ENCODE measurements around the gene SCAMP5. TPM values are rescaled to one million over a fixed set of nuclear protein-coding genes. Genes with fewer than 3 reads are reported as not detected.

Gene SCAMP5
- total RNA-seq, 1 experiment from 2014 or later, result 70.1 TPM

GRCh38 chr15:75034615-75035014 lies 39.3 kb downstream of the SCAMP5 start (continued):
- TF ChIP-seq FOXP4 (CRISPR knock-in tag; IDR thresholded peaks at IDR 0.05), result no peak
- TF ChIP-seq STAT6 (CRISPR knock-in tag; conservative IDR thresholded peaks at IDR 0.05; ENCODE audit: low read depth), result no peak
- TF ChIP-seq ESRRA (CRISPR knock-in tag; IDR thresholded peaks at IDR 0.05; ENCODE audit: borderline replicate concordance), result no peak
- no peak for TF ChIP-seq FOXP1 (CRISPR knock-in tag; IDR thresholded peaks at IDR 0.05; ENCODE audit: borderline replicate concordance)
- TF ChIP-seq, protein P1, sequence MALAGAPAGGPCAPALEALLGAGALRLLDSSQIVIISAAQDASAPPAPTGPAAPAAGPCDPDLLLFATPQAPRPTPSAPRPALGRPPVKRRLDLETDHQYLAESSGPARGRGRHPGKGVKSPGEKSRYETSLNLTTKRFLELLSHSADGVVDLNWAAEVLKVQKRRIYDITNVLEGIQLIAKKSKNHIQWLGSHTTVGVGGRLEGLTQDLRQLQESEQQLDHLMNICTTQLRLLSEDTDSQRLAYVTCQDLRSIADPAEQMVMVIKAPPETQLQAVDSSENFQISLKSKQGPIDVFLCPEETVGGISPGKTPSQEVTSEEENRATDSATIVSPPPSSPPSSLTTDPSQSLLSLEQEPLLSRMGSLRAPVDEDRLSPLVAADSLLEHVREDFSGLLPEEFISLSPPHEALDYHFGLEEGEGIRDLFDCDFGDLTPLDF (CRISPR knock-in tag; IDR thresholded peaks at IDR 0.05), result no peak
- TF ChIP-seq ZNF423 (CRISPR knock-in tag; IDR thresholded peaks at IDR 0.05), result no peak

DNA sequence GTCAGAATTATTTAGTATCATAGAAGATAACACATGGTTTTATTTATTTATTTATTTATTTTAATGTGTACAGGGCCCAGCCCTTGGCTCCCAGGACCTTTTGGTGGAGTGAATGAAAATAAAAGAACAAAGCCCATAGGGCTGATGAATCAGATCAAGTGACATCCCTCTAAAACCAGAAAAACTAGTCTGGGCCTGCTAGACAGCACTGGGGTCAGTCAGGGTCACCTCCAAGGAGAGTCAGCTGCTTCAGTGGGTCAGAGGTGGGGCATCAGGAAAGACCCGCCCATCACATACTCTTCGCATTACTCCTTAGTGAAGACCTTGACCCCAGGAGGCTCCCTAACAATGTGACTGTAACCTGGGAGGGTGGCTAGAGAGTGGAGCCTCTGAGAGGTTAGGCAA lies 40.9 kb downstream of the SCAMP5 start:
- peak; percentile 76 for DNase-seq (ENCODE audit: low spot score)
- no peaks in the 10 kb centered on the region for H3K9me3 Mint-ChIP-seq
- H3K36me3 Mint-ChIP-seq, result peaks cover 13% of the 10 kb centered on the region
- CTCF ChIA-PET, result interaction anchor here (0.7 to 2.9 kb wide), 7 partner anchors 9 to 272 kb away, joined by 3 to 11 read pairs (median 4); partner anchors contain the start of gene C15orf39
- H3K27me3 Mint-ChIP-seq (ENCODE audit: low read depth), result no peaks in the 10 kb centered on the region
- TF ChIP-seq, protein P2, sequence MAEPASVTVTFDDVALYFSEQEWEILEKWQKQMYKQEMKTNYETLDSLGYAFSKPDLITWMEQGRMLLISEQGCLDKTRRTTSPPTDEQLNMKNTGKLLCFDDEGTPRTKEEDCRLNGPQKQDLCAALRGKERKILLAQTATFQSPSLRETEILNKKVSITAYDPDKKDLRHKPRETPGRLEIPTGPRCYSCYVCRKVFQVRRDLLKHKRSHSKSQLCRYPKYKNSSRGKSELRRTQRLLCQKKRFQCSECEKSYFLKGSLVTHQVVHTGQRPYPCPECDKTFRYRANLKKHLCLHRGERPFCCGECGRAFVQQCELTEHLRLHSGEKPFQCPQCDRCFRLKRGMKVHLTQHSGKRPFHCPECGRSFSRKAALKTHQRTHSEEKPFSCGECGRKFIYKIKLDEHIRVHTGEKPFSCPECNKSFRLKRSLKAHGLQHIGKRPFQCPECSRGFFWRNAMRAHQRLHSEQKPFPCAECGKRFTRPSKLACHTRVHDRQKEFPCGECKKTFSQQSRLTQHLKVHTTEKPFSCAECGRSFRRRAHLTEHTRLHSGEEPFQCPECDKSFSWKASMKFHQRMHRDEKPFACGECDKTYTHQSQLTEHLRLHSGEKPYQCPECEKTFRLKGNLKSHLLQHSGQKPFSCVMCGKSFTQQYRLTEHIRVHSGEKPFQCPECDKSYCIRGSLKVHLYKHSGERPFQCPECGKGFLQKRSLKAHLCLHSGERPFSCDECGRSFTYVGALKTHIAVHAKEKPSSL (CRISPR knock-in tag; conservative IDR thresholded peaks at IDR 0.05), result no peak
- TF ChIP-seq SOX15 (CRISPR knock-in tag; IDR thresholded peaks at IDR 0.05) (no peak), IRF2 (CRISPR knock-in tag; IDR thresholded peaks at IDR 0.05; ENCODE audit: borderline replicate concordance, low read depth) (no peak), MAX (CRISPR knock-in tag; IDR thresholded peaks at IDR 0.05) (no peak), E2F5 (CRISPR knock-in tag; IDR thresholded peaks at IDR 0.05) (no peak), RORB (CRISPR knock-in tag; IDR thresholded peaks at IDR 0.05) (no peak), MXD4 (CRISPR knock-in tag; IDR thresholded peaks at IDR 0.05; ENCODE audit: borderline replicate concordance) (no peak)
- TF ChIP-seq, protein P3, sequence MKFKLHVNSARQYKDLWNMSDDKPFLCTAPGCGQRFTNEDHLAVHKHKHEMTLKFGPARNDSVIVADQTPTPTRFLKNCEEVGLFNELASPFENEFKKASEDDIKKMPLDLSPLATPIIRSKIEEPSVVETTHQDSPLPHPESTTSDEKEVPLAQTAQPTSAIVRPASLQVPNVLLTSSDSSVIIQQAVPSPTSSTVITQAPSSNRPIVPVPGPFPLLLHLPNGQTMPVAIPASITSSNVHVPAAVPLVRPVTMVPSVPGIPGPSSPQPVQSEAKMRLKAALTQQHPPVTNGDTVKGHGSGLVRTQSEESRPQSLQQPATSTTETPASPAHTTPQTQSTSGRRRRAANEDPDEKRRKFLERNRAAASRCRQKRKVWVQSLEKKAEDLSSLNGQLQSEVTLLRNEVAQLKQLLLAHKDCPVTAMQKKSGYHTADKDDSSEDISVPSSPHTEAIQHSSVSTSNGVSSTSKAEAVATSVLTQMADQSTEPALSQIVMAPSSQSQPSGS (CRISPR knock-in tag; IDR thresholded peaks at IDR 0.05; ENCODE audit: borderline replicate concordance, low read depth), result no peak
- TF ChIP-seq, protein P4, sequence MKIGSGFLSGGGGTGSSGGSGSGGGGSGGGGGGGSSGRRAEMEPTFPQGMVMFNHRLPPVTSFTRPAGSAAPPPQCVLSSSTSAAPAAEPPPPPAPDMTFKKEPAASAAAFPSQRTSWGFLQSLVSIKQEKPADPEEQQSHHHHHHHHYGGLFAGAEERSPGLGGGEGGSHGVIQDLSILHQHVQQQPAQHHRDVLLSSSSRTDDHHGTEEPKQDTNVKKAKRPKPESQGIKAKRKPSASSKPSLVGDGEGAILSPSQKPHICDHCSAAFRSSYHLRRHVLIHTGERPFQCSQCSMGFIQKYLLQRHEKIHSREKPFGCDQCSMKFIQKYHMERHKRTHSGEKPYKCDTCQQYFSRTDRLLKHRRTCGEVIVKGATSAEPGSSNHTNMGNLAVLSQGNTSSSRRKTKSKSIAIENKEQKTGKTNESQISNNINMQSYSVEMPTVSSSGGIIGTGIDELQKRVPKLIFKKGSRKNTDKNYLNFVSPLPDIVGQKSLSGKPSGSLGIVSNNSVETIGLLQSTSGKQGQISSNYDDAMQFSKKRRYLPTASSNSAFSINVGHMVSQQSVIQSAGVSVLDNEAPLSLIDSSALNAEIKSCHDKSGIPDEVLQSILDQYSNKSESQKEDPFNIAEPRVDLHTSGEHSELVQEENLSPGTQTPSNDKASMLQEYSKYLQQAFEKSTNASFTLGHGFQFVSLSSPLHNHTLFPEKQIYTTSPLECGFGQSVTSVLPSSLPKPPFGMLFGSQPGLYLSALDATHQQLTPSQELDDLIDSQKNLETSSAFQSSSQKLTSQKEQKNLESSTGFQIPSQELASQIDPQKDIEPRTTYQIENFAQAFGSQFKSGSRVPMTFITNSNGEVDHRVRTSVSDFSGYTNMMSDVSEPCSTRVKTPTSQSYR (CRISPR knock-in tag; IDR thresholded peaks at IDR 0.05), result no peak
- peaks cover 37% of the 10 kb centered on the region for H3K4me1 Mint-ChIP-seq
- ATAC-seq, result peak; percentile 98
- H3K4me3 Mint-ChIP-seq, result no peak overlapping the region; the same call in 1 of the 2 replicates
- H3K27ac Mint-ChIP-seq, result no peak overlapping the region; the same call in 1 of the 2 replicates
- POLR2A ChIA-PET, result interaction anchor here (0.6 to 1.5 kb wide), 4 partner anchors 13 to 271 kb away, joined by 3 to 5 read pairs (median 4); partner anchors contain the start of gene PPCDC

All from WTC11 (cell line).